ENCODE measurements around the gene PCDHGA1.
"Not testable (repeated sequence)": the region's sequence is repeated elsewhere in the genome, so short reads cannot be mapped to it uniquely, and the experiment has no call there.

Gene PCDHGA1

DNA sequence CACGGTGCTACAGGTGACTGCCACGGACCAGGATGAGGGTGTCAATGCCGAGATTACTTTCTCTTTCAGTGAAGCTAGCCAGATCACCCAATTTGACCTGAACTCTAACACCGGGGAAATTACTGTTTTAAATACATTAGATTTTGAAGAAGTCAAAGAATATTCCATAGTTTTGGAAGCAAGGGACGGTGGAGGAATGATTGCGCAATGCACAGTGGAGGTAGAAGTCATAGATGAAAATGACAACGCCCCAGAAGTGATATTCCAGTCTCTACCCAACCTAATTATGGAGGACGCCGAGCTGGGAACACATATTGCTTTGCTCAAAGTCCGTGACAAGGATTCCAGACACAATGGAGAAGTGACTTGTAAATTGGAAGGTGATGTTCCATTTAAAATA is 58.3 kb downstream of the PCDHGA1 start:
- H3K4me3 ChIP-seq (ENCODE audit: low read length), result no peak overlapping the region; the same call in 1 of the 2 replicates
- TF ChIP-seq, protein P1, sequence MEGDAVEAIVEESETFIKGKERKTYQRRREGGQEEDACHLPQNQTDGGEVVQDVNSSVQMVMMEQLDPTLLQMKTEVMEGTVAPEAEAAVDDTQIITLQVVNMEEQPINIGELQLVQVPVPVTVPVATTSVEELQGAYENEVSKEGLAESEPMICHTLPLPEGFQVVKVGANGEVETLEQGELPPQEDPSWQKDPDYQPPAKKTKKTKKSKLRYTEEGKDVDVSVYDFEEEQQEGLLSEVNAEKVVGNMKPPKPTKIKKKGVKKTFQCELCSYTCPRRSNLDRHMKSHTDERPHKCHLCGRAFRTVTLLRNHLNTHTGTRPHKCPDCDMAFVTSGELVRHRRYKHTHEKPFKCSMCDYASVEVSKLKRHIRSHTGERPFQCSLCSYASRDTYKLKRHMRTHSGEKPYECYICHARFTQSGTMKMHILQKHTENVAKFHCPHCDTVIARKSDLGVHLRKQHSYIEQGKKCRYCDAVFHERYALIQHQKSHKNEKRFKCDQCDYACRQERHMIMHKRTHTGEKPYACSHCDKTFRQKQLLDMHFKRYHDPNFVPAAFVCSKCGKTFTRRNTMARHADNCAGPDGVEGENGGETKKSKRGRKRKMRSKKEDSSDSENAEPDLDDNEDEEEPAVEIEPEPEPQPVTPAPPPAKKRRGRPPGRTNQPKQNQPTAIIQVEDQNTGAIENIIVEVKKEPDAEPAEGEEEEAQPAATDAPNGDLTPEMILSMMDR (conservative IDR thresholded peaks at IDR 0.05; ENCODE audit: low read length), result no peak

DNA sequence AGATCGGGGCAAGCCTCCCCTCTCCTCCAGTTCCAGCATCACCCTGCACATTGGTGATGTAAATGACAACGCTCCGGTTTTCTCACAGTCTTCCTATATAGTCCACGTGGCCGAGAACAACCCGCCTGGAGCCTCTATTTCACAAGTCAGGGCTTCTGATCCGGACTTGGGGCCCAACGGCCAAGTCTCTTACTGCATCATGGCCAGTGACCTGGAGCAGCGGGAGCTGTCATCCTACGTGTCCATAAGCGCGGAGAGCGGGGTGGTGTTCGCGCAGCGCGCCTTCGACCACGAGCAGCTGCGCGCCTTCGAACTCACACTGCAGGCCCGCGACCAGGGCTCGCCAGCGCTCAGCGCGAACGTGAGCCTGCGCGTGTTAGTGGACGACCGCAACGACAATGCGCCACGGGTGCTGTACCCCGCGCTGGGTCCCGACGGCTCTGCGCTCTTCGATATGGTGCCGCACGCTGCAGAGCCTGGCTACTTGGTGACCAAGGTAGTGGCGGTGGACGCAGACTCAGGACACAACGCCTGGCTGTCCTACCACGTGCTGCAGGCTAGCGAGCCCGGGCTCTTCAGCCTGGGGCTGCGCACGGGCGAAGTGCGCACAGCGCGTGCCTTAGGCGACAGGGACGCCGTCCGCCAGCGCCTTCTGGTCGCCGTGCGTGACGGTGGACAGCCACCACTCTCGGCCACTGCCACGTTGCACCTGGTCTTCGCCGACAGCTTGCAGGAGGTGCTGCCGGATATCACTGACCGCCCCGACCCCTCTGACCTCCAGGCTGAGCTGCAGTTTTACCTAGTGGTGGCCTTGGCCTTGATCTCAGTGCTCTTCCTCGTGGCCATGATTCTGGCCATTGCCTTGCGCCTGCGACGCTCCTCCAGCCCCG is 59.1 kb downstream of the PCDHGA1 start:
- TF ChIP-seq, protein P1 (conservative IDR thresholded peaks at IDR 0.05; ENCODE audit: low read length), result no peak
- no peak for DNase-seq (ENCODE audit: low read depth)
- no peak overlapping the region for H3K4me3 ChIP-seq (ENCODE audit: low read length)

More for the DNA sequence above, 58.3 kb downstream of the PCDHGA1 start:
- DNase-seq (ENCODE audit: low read depth), result no peak

DNA sequence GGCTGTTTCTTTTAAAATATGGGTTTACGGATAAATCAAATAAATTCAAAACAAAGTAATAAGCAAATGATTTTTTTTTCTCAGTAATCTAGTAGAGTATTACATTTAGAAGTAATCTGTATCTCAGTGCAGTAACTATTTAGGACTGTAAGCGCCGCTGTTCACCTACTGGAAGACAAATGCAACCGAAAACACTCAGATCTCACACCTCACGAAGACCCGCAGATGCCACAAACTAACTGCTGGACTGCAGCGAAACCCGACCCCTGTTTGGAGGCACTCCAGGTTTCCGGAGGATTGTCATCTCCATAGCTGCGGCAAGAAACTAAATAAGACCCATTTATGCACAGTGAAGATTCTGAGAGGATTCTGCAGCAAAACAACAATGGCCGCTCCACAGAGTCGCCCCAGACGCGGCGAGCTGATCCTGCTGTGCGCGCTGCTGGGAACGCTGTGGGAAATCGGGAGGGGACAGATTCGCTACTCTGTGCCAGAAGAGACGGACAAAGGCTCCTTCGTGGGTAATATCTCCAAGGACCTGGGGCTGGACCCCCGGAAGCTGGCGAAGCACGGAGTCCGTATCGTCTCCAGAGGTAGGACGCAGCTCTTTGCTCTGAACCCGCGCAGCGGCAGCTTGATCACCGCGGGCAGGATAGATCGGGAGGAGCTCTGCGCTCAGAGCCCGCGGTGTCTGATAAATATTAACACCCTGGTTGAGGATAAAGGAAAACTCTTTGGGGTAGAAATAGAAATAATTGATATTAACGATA is 62.3 kb downstream of the PCDHGA1 start, which contains the start of gene PCDHGA8:
TSS of gene PCDHGA8 (plus strand) at position 205 of the 770 bp plus-strand sequence. CDS start at position 386, 181 bp downstream.
- TF ChIP-seq, protein P1 (conservative IDR thresholded peaks at IDR 0.05; ENCODE audit: low read length), result peak; percentile 22

DNA sequence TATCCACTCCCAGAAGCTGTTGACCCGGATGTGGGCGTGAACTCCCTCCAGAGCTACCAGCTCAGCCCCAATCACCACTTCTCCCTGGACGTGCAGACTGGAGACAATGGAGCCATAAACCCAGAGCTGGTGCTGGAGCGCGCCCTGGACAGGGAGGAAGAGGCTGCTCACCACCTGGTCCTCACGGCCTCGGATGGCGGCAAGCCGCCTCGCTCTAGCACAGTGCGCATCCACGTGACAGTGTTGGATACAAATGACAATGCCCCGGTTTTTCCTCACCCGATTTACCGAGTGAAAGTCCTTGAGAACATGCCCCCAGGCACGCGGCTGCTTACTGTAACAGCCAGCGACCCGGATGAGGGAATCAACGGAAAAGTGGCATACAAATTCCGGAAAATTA is 63.0 kb downstream of the PCDHGA1 start:
- H3K4me3 ChIP-seq (ENCODE audit: low read length), result no peak overlapping the region
- no peak for DNase-seq (ENCODE audit: low read depth)
- TF ChIP-seq, protein P1 (conservative IDR thresholded peaks at IDR 0.05; ENCODE audit: low read length), result no peak

More for the DNA sequence above, 62.3 kb downstream of the PCDHGA1 start, which contains the start of gene PCDHGA8:
- peak within 1 kb of the TSS; percentile 9; the same call in 1 of the 2 replicates for H3K4me3 ChIP-seq (ENCODE audit: low read length)
- peak; percentile 41 for DNase-seq (ENCODE audit: low read depth)

DNA sequence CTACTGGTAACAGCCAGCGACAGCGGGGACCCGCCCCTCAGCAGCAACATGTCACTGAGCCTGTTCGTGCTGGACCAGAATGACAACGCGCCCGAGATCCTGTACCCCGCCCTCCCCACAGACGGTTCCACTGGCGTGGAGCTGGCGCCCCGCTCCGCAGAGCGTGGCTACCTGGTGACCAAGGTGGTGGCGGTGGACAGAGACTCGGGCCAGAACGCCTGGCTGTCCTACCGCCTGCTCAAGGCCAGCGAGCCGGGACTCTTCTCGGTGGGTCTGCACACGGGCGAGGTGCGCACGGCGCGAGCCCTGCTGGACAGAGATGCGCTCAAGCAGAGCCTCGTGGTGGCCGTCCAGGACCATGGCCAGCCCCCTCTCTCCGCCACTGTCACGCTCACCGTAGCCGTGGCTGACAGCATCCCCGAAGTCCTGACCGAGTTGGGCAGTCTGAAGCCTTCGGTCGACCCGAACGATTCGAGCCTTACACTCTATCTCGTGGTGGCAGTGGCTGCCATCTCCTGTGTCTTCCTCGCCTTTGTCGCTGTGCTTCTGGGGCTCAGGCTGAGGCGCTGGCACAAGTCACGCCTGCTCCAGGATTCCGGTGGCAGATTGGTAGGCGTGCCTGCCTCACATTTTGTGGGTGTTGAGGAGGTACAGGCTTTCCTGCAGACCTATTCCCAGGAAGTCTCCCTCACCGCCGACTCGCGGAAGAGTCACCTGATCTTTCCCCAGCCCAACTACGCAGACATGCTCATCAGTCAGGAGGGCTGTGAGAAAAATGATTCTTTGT is 64.3 kb downstream of the PCDHGA1 start:
- DNase-seq (ENCODE audit: low read depth); H3K4me3 ChIP-seq (ENCODE audit: low read length): not testable (repeated sequence)

DNA sequence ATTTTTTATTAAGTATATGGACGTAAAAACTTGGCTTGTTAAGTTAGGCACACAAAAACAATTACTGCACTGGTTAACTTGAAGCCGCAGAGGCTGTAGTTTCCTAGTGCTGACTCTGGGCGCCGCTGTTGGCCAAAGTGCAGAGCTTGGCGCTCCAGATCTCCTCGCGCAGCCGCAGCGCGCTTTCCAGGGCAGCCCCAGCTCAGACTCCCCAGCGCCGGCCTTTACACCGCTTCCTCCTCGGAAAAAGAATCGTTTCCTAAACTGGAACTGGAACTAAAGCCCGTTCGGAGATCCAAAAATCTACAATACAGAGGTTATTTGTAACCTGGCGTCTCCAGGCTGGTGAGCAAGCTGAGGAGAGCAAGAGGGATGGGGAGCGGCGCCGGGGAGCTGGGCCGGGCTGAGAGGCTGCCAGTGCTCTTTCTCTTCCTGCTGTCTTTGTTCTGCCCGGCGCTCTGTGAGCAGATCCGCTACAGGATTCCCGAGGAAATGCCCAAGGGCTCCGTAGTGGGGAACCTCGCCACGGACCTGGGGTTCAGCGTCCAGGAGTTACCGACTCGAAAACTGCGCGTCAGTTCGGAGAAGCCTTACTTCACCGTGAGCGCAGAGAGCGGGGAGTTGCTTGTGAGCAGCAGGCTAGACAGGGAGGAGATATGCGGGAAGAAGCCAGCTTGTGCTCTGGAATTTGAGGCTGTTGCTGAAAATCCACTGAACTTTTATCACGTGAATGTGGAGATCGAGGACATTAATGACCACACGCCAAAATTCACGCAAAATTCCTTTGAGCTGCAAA is 67.6 kb downstream of the PCDHGA1 start, which contains the start of gene PCDHGB5:
TSS of gene PCDHGB5 (plus strand) at position 192 of the 796 bp plus-strand sequence. CDS start at position 373, 181 bp downstream.
- TF ChIP-seq, protein P1 (conservative IDR thresholded peaks at IDR 0.05; ENCODE audit: low read length), result peak; percentile 62
- peak; percentile 55 for DNase-seq (ENCODE audit: low read depth)
- H3K4me3 ChIP-seq (ENCODE audit: low read length), result peak within 1 kb of the TSS; percentile 53
